Bronchial epithelial cell (primary cell): ENCODE measurements around the gene INPP4A. TPM values are rescaled to one million over a fixed set of nuclear protein-coding genes. Genes with fewer than 3 reads are reported as not detected.

Experiments
- DNase-seq: peaks from one replicate; pipeline ENCODE4 v3.0.0-alpha.2; 2010; ENCODE audit warnings: low read depth
- FAIRE-seq: peaks from 2 replicates; lab custom pipeline; 2011; peaks lifted over from hg19 to GRCh38; lab: Jason Lieb, UNC
- H3K27me3 ChIP-seq: 2 replicates; pipeline ENCODE4 v1.5.1; 2011; ENCODE audit warnings: low read length; ENCODE audit not compliant: control insufficient read depth, insufficient read depth
- H3K36me3 ChIP-seq: 2 replicates; pipeline ENCODE4 v1.5.1; 2011; ENCODE audit warnings: low read length; ENCODE audit not compliant: control insufficient read depth, insufficient read depth
- H3K4me3 ChIP-seq: 2 replicates; pipeline ENCODE4 v1.5.1; 2011; ENCODE audit warnings: mild to moderate bottlenecking, low read depth, low read length, control low read depth
- total RNA-seq: library from RNA; depleted of rRNA; stranded (reverse); fragments of >200 nt; gene quantifications from 2 replicates; pipeline ENCODE4 v1.2.1, GENCODE V29; 2014
- TF ChIP-seq, protein P1 (sequence below): IDR thresholded peaks from 2 replicates; pipeline ENCODE4 v1.5.1; 2011; ENCODE audit warnings: mild to moderate bottlenecking, moderate library complexity, low read length, control low read depth, inconsistent platforms; ENCODE audit not compliant: insufficient read depth, severe bottlenecking

The INPP4A gene
- total RNA-seq, 1 donor from 2014 or later, result 18.2 TPM

DNA sequence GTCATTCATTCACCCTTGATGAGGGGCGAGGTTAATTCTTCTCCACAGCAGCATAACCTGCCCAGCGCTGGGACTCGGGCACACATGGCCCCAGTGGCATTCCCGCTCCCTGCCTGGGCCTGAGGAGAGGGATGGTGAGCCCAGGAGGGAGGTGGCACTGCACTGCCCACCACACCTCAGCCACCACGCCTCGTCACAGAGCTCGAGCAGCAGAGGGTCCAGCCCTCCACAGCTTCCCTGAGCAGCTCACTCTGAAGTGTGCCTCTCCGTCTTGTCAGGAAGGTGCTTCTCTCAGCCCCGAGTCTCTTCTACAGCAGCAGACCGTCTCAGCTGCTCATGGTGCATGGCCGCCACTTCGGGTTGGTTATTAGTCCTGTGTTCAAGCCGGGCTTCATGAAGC is 128.8 kb downstream of the INPP4A start:
- TF ChIP-seq, protein P1, sequence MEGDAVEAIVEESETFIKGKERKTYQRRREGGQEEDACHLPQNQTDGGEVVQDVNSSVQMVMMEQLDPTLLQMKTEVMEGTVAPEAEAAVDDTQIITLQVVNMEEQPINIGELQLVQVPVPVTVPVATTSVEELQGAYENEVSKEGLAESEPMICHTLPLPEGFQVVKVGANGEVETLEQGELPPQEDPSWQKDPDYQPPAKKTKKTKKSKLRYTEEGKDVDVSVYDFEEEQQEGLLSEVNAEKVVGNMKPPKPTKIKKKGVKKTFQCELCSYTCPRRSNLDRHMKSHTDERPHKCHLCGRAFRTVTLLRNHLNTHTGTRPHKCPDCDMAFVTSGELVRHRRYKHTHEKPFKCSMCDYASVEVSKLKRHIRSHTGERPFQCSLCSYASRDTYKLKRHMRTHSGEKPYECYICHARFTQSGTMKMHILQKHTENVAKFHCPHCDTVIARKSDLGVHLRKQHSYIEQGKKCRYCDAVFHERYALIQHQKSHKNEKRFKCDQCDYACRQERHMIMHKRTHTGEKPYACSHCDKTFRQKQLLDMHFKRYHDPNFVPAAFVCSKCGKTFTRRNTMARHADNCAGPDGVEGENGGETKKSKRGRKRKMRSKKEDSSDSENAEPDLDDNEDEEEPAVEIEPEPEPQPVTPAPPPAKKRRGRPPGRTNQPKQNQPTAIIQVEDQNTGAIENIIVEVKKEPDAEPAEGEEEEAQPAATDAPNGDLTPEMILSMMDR, result no peak
- H3K36me3 ChIP-seq, result peaks cover 5% of the 10 kb centered on the region
- no peak for DNase-seq
- no peak overlapping the region for H3K4me3 ChIP-seq
- FAIRE-seq, result no peak
- no peaks in the 10 kb centered on the region for H3K27me3 ChIP-seq

DNA sequence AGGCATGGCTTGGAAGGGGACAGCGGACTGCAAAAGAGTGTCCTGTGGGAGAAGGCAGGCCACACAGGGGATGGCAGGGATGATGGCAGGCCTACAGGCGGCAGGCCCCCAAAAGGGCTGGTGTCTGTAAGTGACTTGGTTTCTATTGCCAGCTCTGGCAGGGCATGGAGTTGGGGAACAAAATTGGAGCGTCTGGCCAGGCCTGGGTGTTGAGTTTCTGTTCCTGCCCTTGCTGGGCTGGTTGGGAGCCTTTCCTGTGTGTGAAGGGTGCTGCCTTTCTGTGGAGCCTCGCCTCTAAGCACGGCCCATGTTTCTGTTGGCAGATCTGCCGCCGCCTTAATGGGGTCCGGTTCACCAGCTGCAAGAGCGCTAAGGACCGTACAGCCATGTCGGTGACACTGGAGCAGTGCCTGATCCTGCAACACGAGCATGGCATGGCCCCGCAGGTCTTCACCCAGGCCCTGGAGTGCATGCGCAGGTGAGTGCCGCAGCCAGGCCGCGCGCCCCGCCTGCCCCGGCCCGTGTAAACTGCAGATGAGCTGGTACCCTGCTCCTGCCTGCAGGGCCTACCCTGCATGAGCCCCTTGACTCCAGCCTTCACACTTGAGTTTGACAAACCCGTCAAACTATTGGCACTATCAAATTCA is 132.1 kb downstream of the INPP4A start:
- Histone ChIP-seq H3K27me3 (no peaks in the 10 kb centered on the region), H3K4me3 (no peak overlapping the region), H3K36me3 (peaks cover 3% of the 10 kb centered on the region)
- FAIRE-seq (no peak), DNase-seq (no peak)
- TF ChIP-seq, protein P1, result no peak

DNA sequence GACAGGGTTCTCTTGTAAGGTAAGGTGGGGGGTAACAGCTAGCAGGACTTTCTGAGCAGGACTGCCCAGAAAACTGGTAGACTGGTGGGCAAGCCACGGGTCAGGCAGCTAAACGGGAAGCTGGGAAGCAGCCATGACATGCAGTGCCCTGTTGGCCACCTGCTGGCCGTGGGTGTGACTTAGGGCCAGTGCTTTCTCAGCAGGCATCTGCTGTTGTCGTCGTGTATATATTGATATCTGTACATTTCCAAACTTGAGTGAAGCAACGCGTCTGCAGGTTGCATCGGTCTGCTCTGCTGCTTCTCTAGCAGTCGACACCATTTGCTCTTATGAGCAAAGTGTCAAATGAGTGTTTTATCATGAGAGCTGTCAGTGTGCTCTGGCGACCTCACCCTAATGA is 132.7 kb downstream of the INPP4A start:
- no peak overlapping the region for H3K4me3 ChIP-seq
- TF ChIP-seq, protein P1, result peak; percentile 21
- H3K27me3 ChIP-seq, result no peaks in the 10 kb centered on the region
- DNase-seq (no peak), FAIRE-seq (peak; percentile 68)
- H3K36me3 ChIP-seq, result peaks cover 3% of the 10 kb centered on the region

DNA sequence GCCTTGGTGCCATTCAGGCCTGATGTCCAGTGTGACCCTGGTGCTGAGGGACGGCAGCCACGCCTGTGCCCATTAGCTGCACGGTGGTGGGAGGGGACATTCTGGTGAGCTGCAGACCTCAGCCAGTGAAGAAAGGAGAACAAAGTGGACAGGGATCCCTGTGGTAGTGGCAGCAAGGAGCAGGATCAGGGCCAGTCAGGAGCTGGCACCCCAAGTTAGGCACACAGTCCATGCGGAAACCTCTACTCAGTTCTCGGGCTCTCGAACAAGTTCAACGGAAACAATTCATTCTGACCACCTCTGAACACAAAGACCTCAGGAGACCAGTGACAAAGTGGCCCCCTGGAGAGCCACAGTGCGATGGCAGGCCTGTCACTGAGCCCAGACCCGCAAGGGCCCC is 133.6 kb downstream of the INPP4A start:
- Histone ChIP-seq H3K36me3 (peaks cover 3% of the 10 kb centered on the region), H3K4me3 (no peak overlapping the region), H3K27me3 (no peaks in the 10 kb centered on the region)
- DNase-seq, result no peak
- no peak for FAIRE-seq
- TF ChIP-seq, protein P1, result no peak

DNA sequence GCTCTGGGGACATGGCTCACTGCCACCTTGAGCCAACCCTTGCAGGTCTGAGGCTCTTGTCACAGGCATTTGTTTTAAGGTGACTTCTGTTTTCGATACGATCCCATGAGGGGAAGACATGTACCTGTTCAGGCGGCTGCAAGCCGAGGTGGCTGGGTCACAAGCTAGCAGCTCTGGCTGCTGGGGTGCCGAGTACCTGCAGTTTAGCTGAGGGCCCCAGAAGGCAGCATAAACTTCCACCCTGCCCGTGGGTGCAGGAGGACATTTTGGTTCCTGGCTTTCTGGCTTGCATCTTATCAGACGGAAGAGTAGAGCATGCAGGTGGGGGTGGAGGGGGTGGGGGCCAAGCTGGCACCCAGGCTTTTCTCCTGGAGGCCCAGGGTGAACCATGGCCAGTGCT is 135.3 kb downstream of the INPP4A start:
- FAIRE-seq (no peak), DNase-seq (no peak)
- Histone ChIP-seq H3K36me3 (peaks cover 2% of the 10 kb centered on the region), H3K27me3 (no peaks in the 10 kb centered on the region), H3K4me3 (no peak overlapping the region)
- TF ChIP-seq, protein P1, result no peak

DNA sequence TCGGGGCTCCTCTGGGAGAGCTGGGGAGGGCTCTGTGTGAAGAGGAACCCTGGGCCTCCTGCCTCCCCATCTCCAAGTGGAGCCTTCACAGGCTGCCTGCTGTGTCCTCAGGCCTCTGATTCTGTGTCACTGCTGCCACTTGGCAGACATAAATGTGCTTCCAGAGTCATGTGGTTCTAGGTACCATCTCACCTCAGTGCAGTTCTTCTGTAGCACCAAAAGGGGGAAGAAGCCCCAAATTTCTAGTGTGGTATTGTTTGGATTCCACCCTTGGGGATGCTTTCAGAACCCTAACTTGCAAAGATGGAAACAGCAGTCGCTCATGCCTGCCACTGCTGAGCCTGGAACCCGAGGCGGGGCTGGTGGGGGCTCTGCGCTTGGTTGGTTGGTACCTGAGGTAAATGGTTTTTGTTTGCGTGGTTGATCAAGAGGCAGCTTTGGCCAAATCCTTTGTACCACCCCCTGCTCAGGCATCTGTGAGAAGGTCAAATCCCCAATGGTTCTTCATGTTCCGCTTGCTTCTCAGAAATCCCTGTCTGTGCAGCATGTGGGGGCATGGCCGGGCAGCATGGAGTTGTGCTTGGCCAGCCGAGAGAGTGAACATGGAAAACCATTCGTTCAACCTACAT is 136.1 kb downstream of the INPP4A start:
- no peaks in the 10 kb centered on the region for H3K27me3 ChIP-seq
- H3K4me3 ChIP-seq, result no peak overlapping the region
- DNase-seq, result no peak
- H3K36me3 ChIP-seq, result peaks cover 2% of the 10 kb centered on the region
- TF ChIP-seq, protein P1, result no peak
- no peak for FAIRE-seq
